Panc1 (cell line): ENCODE measurements around the gene PLCL1. TPM values are rescaled to one million over a fixed set of nuclear protein-coding genes. Genes with fewer than 3 reads are reported as not detected.

Source experiments
- ATAC-seq: fragments of 200-7000 bp; cut with Tn5 transposase; 2 replicates; pipeline ENCODE4 v1.9.1; 2020; ENCODE audit warnings: mild to moderate bottlenecking, moderate library complexity
- BruUV-seq: library from RNA; stranded (reverse); fragments of 400-500 nt; replicated peaks from 2 replicates; lab custom pipeline; 2021; lab: Mats Ljungman, UMichigan
- CTCF ChIA-PET: fragments of 300-600 bp; sonication (Branson Sonifier 250); formaldehyde crosslinking; loops from one replicate; lab custom pipeline; 2022; ENCODE audit warnings: antibody characterized with exemption; lab: Charles Lee
- POLR2A ChIA-PET: fragments of 300-600 bp; sonication (Branson Sonifier 250); formaldehyde crosslinking; loops from one replicate; lab custom pipeline; 2022; ENCODE audit warnings: antibody characterized with exemption; lab: Charles Lee
- DNase-seq: peaks from one replicate; pipeline ENCODE4 v3.0.0-alpha.2; 2010; ENCODE audit warnings: low read depth, low spot score
- H3K27ac ChIP-seq: 2 replicates; pipeline ENCODE4 v1.5.1; 2011; ENCODE audit warnings: mild to moderate bottlenecking, low read length, inconsistent platforms
- H3K27me3 ChIP-seq: fragments of 200-500 bp; sonication (Bioruptor generic); 2 replicates; pipeline ENCODE4 v1.6.0; 2014; ENCODE audit warnings: low read length, inconsistent platforms; ENCODE audit not compliant: control insufficient read depth, insufficient read depth
- H3K36me3 ChIP-seq: fragments of 200-500 bp; sonication (Bioruptor generic); 2 replicates; pipeline ENCODE4 v1.5.1; 2014; ENCODE audit warnings: inconsistent platforms, mild to moderate bottlenecking, low read length, moderate library complexity; ENCODE audit not compliant: control insufficient read depth, insufficient read depth
- H3K4me1 ChIP-seq: 2 replicates; pipeline ENCODE4 v1.5.1; 2011; ENCODE audit warnings: inconsistent platforms, mild to moderate bottlenecking, low read length, moderate library complexity; ENCODE audit not compliant: control insufficient read depth, insufficient read depth
- H3K4me3 ChIP-seq, 2 experiments: 2 replicates each; pipeline ENCODE4 v1.5.1; 2011 to 2012; ENCODE audit warnings: low read depth in 2 of 2, low read length in 2 of 2, mild to moderate bottlenecking in 2 of 2, inconsistent platforms in 1 of 2, moderate library complexity in 1 of 2
- H3K9me3 ChIP-seq: fragments of 200-500 bp; sonication (Bioruptor generic); 2 replicates; pipeline ENCODE4 v1.5.1; 2014; ENCODE audit warnings: low read depth, mild to moderate bottlenecking, inconsistent platforms, low read length, moderate library complexity; ENCODE audit not compliant: control insufficient read depth, insufficient read depth
- POLR2AphosphoS5 ChIP-seq: IDR thresholded peaks from 2 replicates; pipeline ENCODE4 v1.6.1; 2012; ENCODE audit warnings: mild to moderate bottlenecking, low read depth, low read length, moderate library complexity
- SIN3A ChIP-seq: IDR thresholded peaks from 2 replicates; pipeline ENCODE4 v1.6.1; 2012; ENCODE audit warnings: low read depth, mild to moderate bottlenecking, low read length, moderate library complexity, borderline replicate concordance; ENCODE audit not compliant: insufficient read depth
- TCF7L2 ChIP-seq: IDR thresholded peaks from 2 replicates; pipeline ENCODE4 v1.6.1; 2011; ENCODE audit warnings: mild to moderate bottlenecking, low read depth, low read length, inconsistent platforms
- in situ Hi-C: cut with HindIII; loops from 2 replicates; pipeline ENCODE4 v1.10.0; 2016; ENCODE audit warnings: low sequenced_read_pairs, low pct_unique_long_range_greater_than_20kb
- intact Hi-C: fragments of 100-400 bp; cut with micrococcal nuclease; formaldehyde crosslinking; loops from one replicate; pipeline ENCODE4 v1.10.0; 2022; ENCODE audit not compliant: unreplicated experiment
- total RNA-seq: library from RNA; stranded (reverse); gene quantifications from one replicate; pipeline ENCODE4 v1.2.1, GENCODE V29; 2021; ENCODE audit not compliant: unreplicated experiment
- TF ChIP-seq, protein P1 (sequence below), 2 experiments: IDR thresholded peaks; 2 replicates each; pipeline ENCODE4 v1.6.1; 2011 to 2012; ENCODE audit warnings: low read depth in 2 of 2, control low read depth in 1 of 2, low read length in 1 of 2, mild to moderate bottlenecking in 1 of 2, moderate library complexity in 1 of 2; ENCODE audit not compliant: insufficient read depth in 1 of 2
- TF ChIP-seq, protein P2 (sequence below): fragments of 450-650 bp; IDR thresholded peaks from 2 replicates; pipeline ENCODE4 v1.5.1; 2017; ENCODE audit warnings: mild to moderate bottlenecking

The PLCL1 gene
- total RNA-seq, 1 experiment from 2014 or later = not detected

DNA sequence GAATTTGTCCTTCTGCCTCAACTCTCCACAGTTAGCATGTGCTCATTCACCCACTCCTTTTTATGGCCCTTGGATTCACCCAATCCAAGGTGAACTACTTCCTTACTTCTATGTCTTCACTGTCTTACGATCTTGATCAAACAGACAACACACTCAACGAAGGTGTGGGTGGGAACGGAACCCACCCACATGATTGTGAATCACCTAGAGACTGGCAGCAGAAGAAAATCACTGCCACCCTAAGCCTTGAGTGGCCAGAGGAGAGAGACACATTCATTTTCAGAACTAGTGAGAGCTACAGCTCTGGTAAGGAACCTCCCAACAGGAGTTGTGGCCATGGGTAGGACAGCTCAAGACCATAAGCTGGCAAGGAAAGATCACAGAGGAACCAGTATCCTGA lies 194.3 kb downstream of the PLCL1 start:
- ChIA-PET CTCF (no interaction called here), POLR2A (no interaction called here)
- H3K27me3 ChIP-seq = no peaks in the 10 kb centered on the region; the same call in 1 of the 2 replicates
- TF ChIP-seq, protein P1, sequence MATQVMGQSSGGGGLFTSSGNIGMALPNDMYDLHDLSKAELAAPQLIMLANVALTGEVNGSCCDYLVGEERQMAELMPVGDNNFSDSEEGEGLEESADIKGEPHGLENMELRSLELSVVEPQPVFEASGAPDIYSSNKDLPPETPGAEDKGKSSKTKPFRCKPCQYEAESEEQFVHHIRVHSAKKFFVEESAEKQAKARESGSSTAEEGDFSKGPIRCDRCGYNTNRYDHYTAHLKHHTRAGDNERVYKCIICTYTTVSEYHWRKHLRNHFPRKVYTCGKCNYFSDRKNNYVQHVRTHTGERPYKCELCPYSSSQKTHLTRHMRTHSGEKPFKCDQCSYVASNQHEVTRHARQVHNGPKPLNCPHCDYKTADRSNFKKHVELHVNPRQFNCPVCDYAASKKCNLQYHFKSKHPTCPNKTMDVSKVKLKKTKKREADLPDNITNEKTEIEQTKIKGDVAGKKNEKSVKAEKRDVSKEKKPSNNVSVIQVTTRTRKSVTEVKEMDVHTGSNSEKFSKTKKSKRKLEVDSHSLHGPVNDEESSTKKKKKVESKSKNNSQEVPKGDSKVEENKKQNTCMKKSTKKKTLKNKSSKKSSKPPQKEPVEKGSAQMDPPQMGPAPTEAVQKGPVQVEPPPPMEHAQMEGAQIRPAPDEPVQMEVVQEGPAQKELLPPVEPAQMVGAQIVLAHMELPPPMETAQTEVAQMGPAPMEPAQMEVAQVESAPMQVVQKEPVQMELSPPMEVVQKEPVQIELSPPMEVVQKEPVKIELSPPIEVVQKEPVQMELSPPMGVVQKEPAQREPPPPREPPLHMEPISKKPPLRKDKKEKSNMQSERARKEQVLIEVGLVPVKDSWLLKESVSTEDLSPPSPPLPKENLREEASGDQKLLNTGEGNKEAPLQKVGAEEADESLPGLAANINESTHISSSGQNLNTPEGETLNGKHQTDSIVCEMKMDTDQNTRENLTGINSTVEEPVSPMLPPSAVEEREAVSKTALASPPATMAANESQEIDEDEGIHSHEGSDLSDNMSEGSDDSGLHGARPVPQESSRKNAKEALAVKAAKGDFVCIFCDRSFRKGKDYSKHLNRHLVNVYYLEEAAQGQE (IDR thresholded peaks at IDR 0.05; ENCODE audit: insufficient read depth in 1 of 2, low read depth in 2 of 2, low read length in 1 of 2) = no peak
- TF ChIP-seq TCF7L2 (no peak), SIN3A (no peak), POLR2AphosphoS5 (no peak)
- TF ChIP-seq, protein P2, sequence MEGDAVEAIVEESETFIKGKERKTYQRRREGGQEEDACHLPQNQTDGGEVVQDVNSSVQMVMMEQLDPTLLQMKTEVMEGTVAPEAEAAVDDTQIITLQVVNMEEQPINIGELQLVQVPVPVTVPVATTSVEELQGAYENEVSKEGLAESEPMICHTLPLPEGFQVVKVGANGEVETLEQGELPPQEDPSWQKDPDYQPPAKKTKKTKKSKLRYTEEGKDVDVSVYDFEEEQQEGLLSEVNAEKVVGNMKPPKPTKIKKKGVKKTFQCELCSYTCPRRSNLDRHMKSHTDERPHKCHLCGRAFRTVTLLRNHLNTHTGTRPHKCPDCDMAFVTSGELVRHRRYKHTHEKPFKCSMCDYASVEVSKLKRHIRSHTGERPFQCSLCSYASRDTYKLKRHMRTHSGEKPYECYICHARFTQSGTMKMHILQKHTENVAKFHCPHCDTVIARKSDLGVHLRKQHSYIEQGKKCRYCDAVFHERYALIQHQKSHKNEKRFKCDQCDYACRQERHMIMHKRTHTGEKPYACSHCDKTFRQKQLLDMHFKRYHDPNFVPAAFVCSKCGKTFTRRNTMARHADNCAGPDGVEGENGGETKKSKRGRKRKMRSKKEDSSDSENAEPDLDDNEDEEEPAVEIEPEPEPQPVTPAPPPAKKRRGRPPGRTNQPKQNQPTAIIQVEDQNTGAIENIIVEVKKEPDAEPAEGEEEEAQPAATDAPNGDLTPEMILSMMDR = no peak
- H3K36me3 ChIP-seq = no peaks in the 10 kb centered on the region
- in situ Hi-C loops = no loop called here
- no peak overlapping the region for H3K4me3 ChIP-seq
- no peaks in the 10 kb centered on the region for H3K4me1 ChIP-seq
- DNase-seq (no peak), ATAC-seq (no peak)
- H3K27ac ChIP-seq = no peak overlapping the region
- BruUV-seq = no TSS peak
- intact Hi-C loops = no loop called here
- H3K9me3 ChIP-seq = no peaks in the 10 kb centered on the region

DNA sequence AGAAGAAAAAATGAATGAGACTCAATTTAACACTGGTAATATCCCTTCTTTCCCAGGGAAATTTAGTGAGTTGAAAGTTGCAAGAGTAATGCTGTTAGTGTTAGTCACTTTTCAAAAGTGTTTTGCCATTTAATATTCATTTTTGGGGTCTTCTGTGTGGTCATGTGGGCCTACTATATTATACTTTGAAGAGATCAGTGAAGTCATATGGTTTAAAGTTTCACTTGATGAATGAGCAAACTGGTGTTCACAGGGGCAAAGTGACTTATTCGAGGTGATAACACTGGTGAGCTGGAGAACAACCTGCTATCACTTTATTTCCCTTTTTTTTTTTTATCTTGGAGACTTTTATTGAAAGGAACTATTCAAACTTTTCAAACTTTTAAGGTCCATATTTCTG lies 196.0 kb downstream of the PLCL1 start:
- ChIA-PET CTCF (no interaction called here), POLR2A (no interaction called here)
- Histone ChIP-seq H3K4me1 (no peaks in the 10 kb centered on the region), H3K27me3 (no peaks in the 10 kb centered on the region; the same call in 1 of the 2 replicates), H3K4me3 (no peak overlapping the region), H3K9me3 (no peaks in the 10 kb centered on the region), H3K36me3 (no peaks in the 10 kb centered on the region), H3K27ac (no peak overlapping the region)
- no peak for DNase-seq
- intact Hi-C loops = no loop called here
- no peak for ATAC-seq
- TF ChIP-seq POLR2AphosphoS5 (no peak), SIN3A (no peak), TCF7L2 (no peak)
- TF ChIP-seq, protein P1 (IDR thresholded peaks at IDR 0.05; ENCODE audit: insufficient read depth in 1 of 2, low read depth in 2 of 2, low read length in 1 of 2) = no peak
- TF ChIP-seq, protein P2 = no peak
- no TSS peak for BruUV-seq
- in situ Hi-C loops = no loop called here
